Fibroblast of the aortic adventitia (primary cell): ENCODE measurements around the gene SYNM. TPM values are rescaled to one million over a fixed set of nuclear protein-coding genes. Genes with fewer than 3 reads are reported as not detected.

Experiments
- DNase-seq: peaks from one replicate; pipeline ENCODE4 v3.0.0-alpha.2; 2010; ENCODE audit warnings: low read depth
- H3K4me3 ChIP-seq: 2 replicates; pipeline ENCODE4 v1.5.1; 2011; ENCODE audit warnings: low read depth, mild to moderate bottlenecking, control low read depth, low read length, moderate library complexity
- CTCF ChIP-seq: IDR thresholded peaks from 2 replicates; pipeline ENCODE4 v1.5.1; 2011; ENCODE audit warnings: mild to moderate bottlenecking, low read length, control low read depth, inconsistent platforms; ENCODE audit not compliant: insufficient read depth
- total RNA-seq: library from RNA; depleted of rRNA; stranded (reverse); fragments of >200 nt; gene quantifications from 2 replicates; pipeline ENCODE4 v1.2.3, GENCODE V29; 2012; ENCODE audit warnings: low replicate concordance

The SYNM gene
- total RNA-seq, 1 donor: 6.2 TPM

GRCh38 chr15:99100245-99101173 is 4.4 kb upstream of the SYNM start:
- TF ChIP-seq CTCF: peak; percentile 91
- peak overlapping the region; percentile 56 for H3K4me3 ChIP-seq
- peak; percentile 67 for DNase-seq

- no peak overlapping the region for H3K4me3 ChIP-seq
- no peak for TF ChIP-seq CTCF
- DNase-seq: no peak
These were observed 3.4 kb upstream of the SYNM start for GRCh38 chr15:99101501-99101900.

GRCh38 chr15:99102332-99103235 is 2.3 kb upstream of the SYNM start:
- TF ChIP-seq CTCF: no peak
- DNase-seq: no peak

GRCh38 chr15:99103279-99103678 is 1.6 kb upstream of the SYNM start:
- DNase-seq: no peak
- TF ChIP-seq CTCF: no peak
- no peak overlapping the region for H3K4me3 ChIP-seq

More at GRCh38 chr15:99102332-99103235, 2.3 kb upstream of the SYNM start:
- H3K4me3 ChIP-seq: no peak overlapping the region

GRCh38 chr15:99105514-99106341 is 848 bp downstream of the SYNM start:
- DNase-seq: peak; percentile 46
- peak overlapping the region; percentile 61 for H3K4me3 ChIP-seq
- no peak for TF ChIP-seq CTCF
